HepG2 (cell line): Measurements from ENCODE around the gene DLG1. TPM values are rescaled to one million over a fixed set of nuclear protein-coding genes. Genes with fewer than 3 reads are reported as not detected.

Source experiments
- ATAC-seq: fragments of 200-7000 bp; cut with Tn5 transposase; 3 replicates; pipeline ENCODE4 v1.9.1; 2020; ENCODE audit warnings: mild to moderate bottlenecking, moderate library complexity
- BruUV-seq: library from RNA; stranded (reverse); fragments of 400-500 nt; replicated peaks from 2 replicates; lab custom pipeline; 2021; lab: Mats Ljungman, UMichigan
- CTCF ChIA-PET: fragments of 300-600 bp; formaldehyde crosslinking; extraction: SDS; loops from one replicate; lab custom pipeline; 2021; ENCODE audit warnings: low total read pairs, inconsistent platforms, low intra/inter-chr PET ratio; lab: Yijun Ruan, JAX
- POLR2A ChIA-PET: fragments of 350-600 bp; sonication (Branson Sonifier 250); formaldehyde crosslinking; loops from one replicate; lab custom pipeline; 2020; ENCODE audit warnings: antibody characterized with exemption, inconsistent platforms; lab: Yijun Ruan, JAX
- DNase-seq: peaks from one replicate; pipeline ENCODE4 v3.0.0-alpha.2; 2015; ENCODE audit warnings: low spot score
- FAIRE-seq: peaks from 3 replicates; lab custom pipeline; 2011; peaks lifted over from hg19 to GRCh38; lab: Jason Lieb, UNC
- H2AFZ ChIP-seq: one replicate; pipeline ENCODE4 v1.6.1; 2011; ENCODE audit warnings: low read length, inconsistent platforms
- H3K27ac ChIP-seq: fragments of 300-600 bp; 3 replicates; pipeline ENCODE4 v1.8.0; 2011; ENCODE audit warnings: mixed run types, mild to moderate bottlenecking, mixed read lengths, low read length, inconsistent platforms; ENCODE audit not compliant: insufficient read depth; ENCODE audit errors: extremely low read length
- H3K27me3 ChIP-seq, 2 experiments: fragments of 200-600 bp in 1 of 2; 2 replicates in 1 of 2; 3 replicates in 1 of 2; pipeline versions ENCODE4 v1.6.0 to v1.8.0; 2011; ENCODE audit warnings: low read length in 2 of 2, mild to moderate bottlenecking in 2 of 2, moderate library complexity in 2 of 2, inconsistent platforms in 1 of 2; ENCODE audit not compliant: insufficient read depth in 2 of 2, control insufficient read depth in 1 of 2
- H3K36me3 ChIP-seq, 2 experiments: fragments of 200-600 bp in 1 of 2; replicated peaks in 1 of 2; 2 replicates in 1 of 2; 3 replicates in 1 of 2; pipeline versions ENCODE4 v1.5.1 to v1.8.0; 2011; ENCODE audit warnings: low read length in 2 of 2, inconsistent platforms in 1 of 2; ENCODE audit not compliant: insufficient read depth in 2 of 2, control insufficient read depth in 1 of 2
- H3K4me1 ChIP-seq: 2 replicates; pipeline ENCODE4 v1.5.1; 2012; ENCODE audit warnings: low read length, inconsistent platforms; ENCODE audit not compliant: insufficient read depth
- H3K4me2 ChIP-seq: 2 replicates; pipeline ENCODE4 v1.6.0; 2011; ENCODE audit warnings: low read depth, low read length, inconsistent platforms
- H3K4me3 ChIP-seq, 3 experiments: fragments of 200-600 bp in 1 of 3; sonication (generic), shearing (Covaris generic) in 1 of 3; replicated peaks in 1 of 3; 2 replicates each; pipeline ENCODE4 v1.5.1; 2011 to 2016; ENCODE audit warnings: low read length in 3 of 3, inconsistent platforms in 2 of 3, low read depth in 2 of 3, mild to moderate bottlenecking in 2 of 3, control low read depth in 1 of 3, mixed read lengths in 1 of 3; ENCODE audit not compliant: insufficient read depth in 1 of 3
- H3K79me2 ChIP-seq: one replicate; pipeline ENCODE4 v1.6.1; 2011; ENCODE audit warnings: low read length, inconsistent platforms; ENCODE audit not compliant: insufficient read depth
- H3K9ac ChIP-seq: 2 replicates; pipeline ENCODE4 v1.6.0; 2011; ENCODE audit warnings: mild to moderate bottlenecking, low read depth, low read length, inconsistent platforms; ENCODE audit not compliant: insufficient read depth
- H3K9me3 ChIP-seq: 2 replicates; pipeline ENCODE4 v1.5.1; 2012; ENCODE audit warnings: mild to moderate bottlenecking, low read length
- H4K20me1 ChIP-seq: 2 replicates; pipeline ENCODE4 v1.6.0; 2011; ENCODE audit warnings: inconsistent platforms, mild to moderate bottlenecking, low read length, moderate library complexity; ENCODE audit not compliant: insufficient read depth
- CREB1 ChIP-seq, 2 experiments: fragments of 450-650 bp in 1 of 2; IDR thresholded peaks; 2 replicates each; pipeline ENCODE4 v1.6.1; 2016 to 2017; ENCODE audit warnings: control low read depth in 1 of 2, mild to moderate bottlenecking in 1 of 2, missing compliant biosample characterization in 1 of 2, missing genetic modification characterization in 1 of 2
- HMGXB4 ChIP-seq, 2 experiments: sonication (generic) in 1 of 2; formaldehyde crosslinking in 1 of 2; IDR thresholded peaks; 2 replicates each; pipeline versions ENCODE4 v1.4.0 to v1.6.1; 2018 to 2020; ENCODE audit warnings: missing genetic modification reagents in 2 of 2, borderline replicate concordance in 1 of 2, low read depth in 1 of 2, mild to moderate bottlenecking in 1 of 2, missing biosample characterization in 1 of 2
- NFKB2 ChIP-seq: sonication (generic); formaldehyde crosslinking; IDR thresholded peaks from 2 replicates; pipeline ENCODE4 v1.4.0; 2020; ENCODE audit warnings: missing genetic modification reagents, borderline replicate concordance
- SP1 ChIP-seq, 2 experiments: fragments of 450-650 bp in 1 of 2; sonication (generic) in 1 of 2; formaldehyde crosslinking in 1 of 2; IDR thresholded peaks; 2 replicates each; pipeline versions ENCODE4 v1.4.0 to v1.6.1; 2016 to 2020; ENCODE audit warnings: missing genetic modification reagents in 1 of 2
- ZBTB33 ChIP-seq: sonication (generic); formaldehyde crosslinking; IDR thresholded peaks from 2 replicates; pipeline ENCODE4 v1.4.0; 2020; ENCODE audit warnings: missing genetic modification reagents
- ZNF121 ChIP-seq: sonication (generic); formaldehyde crosslinking; IDR thresholded peaks from 2 replicates; pipeline ENCODE4 v1.5.0; 2020; ENCODE audit warnings: mild to moderate bottlenecking, missing genetic modification reagents
- ZNF337 ChIP-seq: sonication (generic); formaldehyde crosslinking; IDR thresholded peaks from 2 replicates; pipeline ENCODE4 v1.5.1; 2020; ENCODE audit warnings: missing genetic modification reagents, low read depth, mild to moderate bottlenecking, borderline replicate concordance
- ZNF580 ChIP-seq: IDR thresholded peaks from 2 replicates; pipeline ENCODE4 v1.6.1; 2016; ENCODE audit warnings: low read depth, borderline replicate concordance
- WGBS: methylation state at CpG from one replicate; pipeline ENCODE4 v1.1.6; 2017; ENCODE audit warnings: low lambda C conversion rate; 5-methylcytosine and 5-hydroxymethylcytosine counted together
- in situ Hi-C: cut with HindIII; loops from 2 replicates; pipeline ENCODE4 v1.10.0; 2017; ENCODE audit warnings: low pct_unique_long_range_greater_than_20kb; ENCODE audit not compliant: extremely low pct_ligation_motif_present
- intact Hi-C: fragments of 100-400 bp; cut with micrococcal nuclease; formaldehyde crosslinking; loops from one replicate; pipeline ENCODE4 v1.10.0; 2022; ENCODE audit not compliant: unreplicated experiment
- polyA plus RNA-seq, 8 experiments: library from polyadenylated mRNA; depleted of rRNA in 3 of 8; stranded (reverse) in 7 of 8; unstranded in 1 of 8; fragments of >200 nt; fragmentation: Illumina TruSeq in 4 of 8; extraction: Trizol in 4 of 8; gene quantifications; 2 replicates each; pipeline versions ENCODE4 v1.2.1 to v1.2.3, GENCODE V29; 2011 to 2016; ENCODE audit warnings: low read depth in 4 of 8, missing spikeins in 1 of 8, mixed read lengths in 1 of 8; ENCODE audit not compliant: insufficient read depth in 1 of 8
- total RNA-seq, 5 experiments: library from RNA; depleted of rRNA; stranded (reverse); fragments of >200 nt; fragmentation: Illumina TruSeq; extraction: Trizol; gene quantifications; 2 replicates each; pipeline ENCODE4 v1.2.3, GENCODE V29; 2016; ENCODE audit warnings: low read depth in 1 of 5

The DLG1 gene
- total and polyA plus RNA-seq, 2 of the 13 experiments (the other 11 are each of a cell fraction or from before 2014, with no cell fraction given): 30.5 to 104 TPM

GRCh38 chr3:197082871-197083270 is 215.5 kb downstream of the DLG1 start (continued):
- no peak for TF ChIP-seq NFKB2
- TF ChIP-seq CREB1 (IDR thresholded peaks at IDR 0.05): no peak
- TF ChIP-seq CREB1 (CRISPR knock-in tag; IDR thresholded peaks at IDR 0.05): no peak
- no peak for TF ChIP-seq ZNF580
- no peak for TF ChIP-seq HMGXB4 (CRISPR knock-in tag; IDR thresholded peaks at IDR 0.05; ENCODE audit: borderline replicate concordance in 1 of 2, low read depth in 1 of 2)
- TF ChIP-seq ZNF337 (CRISPR knock-in tag): no peak
- no peak for TF ChIP-seq ZBTB33 (CRISPR knock-in tag)

- ATAC-seq (no peak), DNase-seq (no peak), FAIRE-seq (no peak)
- ChIA-PET POLR2A (no interaction called here), CTCF (no interaction called here)
- no peak overlapping the region for H3K4me3 ChIP-seq
- no peak overlapping the region for H2AFZ ChIP-seq
- intact Hi-C loops (no loop called here), in situ Hi-C loops (no loop called here)
- BruUV-seq: no TSS peak
- no peaks in the 10 kb centered on the region for H3K27me3 ChIP-seq
- no peak overlapping the region for H3K4me2 ChIP-seq
- no peaks in the 10 kb centered on the region for H3K4me1 ChIP-seq
- H3K27ac ChIP-seq: no peak overlapping the region
- TF ChIP-seq ZNF121 (CRISPR knock-in tag) (peak; percentile 26; the same call in 1 of the 2 replicates), SP1 (IDR thresholded peaks at IDR 0.05) (no peak), SP1 (CRISPR knock-in tag; IDR thresholded peaks at IDR 0.05) (no peak)
- H3K36me3 ChIP-seq: peaks cover 4 to 31% of the 10 kb centered on the region in 2 experiments; a peak in 4 of 5 replicates
- no peaks in the 10 kb centered on the region for H3K79me2 ChIP-seq
- 100% methylated on average over 10 of the region's 10 CpGs for WGBS
- H3K9me3 ChIP-seq: no peaks in the 10 kb centered on the region
- H4K20me1 ChIP-seq: no peaks in the 10 kb centered on the region
- no peak overlapping the region for H3K9ac ChIP-seq
Observed at GRCh38 chr3:197080344-197080743, 218.1 kb downstream of the DLG1 start.
